ES-I3 (cell line): ENCODE data around the gene ZNF142.

Source experiments
- H3K36me3 ChIP-seq: 2 replicates; pipeline ENCODE4 v1.6.1; 2013; ENCODE audit warnings: mild to moderate bottlenecking, low read length, control low read depth, moderate library complexity; ENCODE audit not compliant: insufficient read depth
- H3K4me1 ChIP-seq: 2 replicates; pipeline ENCODE4 v1.6.1; 2013; ENCODE audit warnings: mild to moderate bottlenecking, control low read depth, low read length; ENCODE audit not compliant: insufficient read depth
- H3K9ac ChIP-seq: 2 replicates; pipeline ENCODE4 v1.6.1; 2013; ENCODE audit warnings: low read depth, mild to moderate bottlenecking, low read length, moderate library complexity
- H3K9me3 ChIP-seq: 2 replicates; pipeline ENCODE4 v1.6.1; 2013; ENCODE audit warnings: mild to moderate bottlenecking, low read length, moderate library complexity; ENCODE audit not compliant: control insufficient read depth, insufficient read depth

The ZNF142 gene

GRCh38 chr2:218671097-218671653 is 11.8 kb upstream of the ZNF142 start:
- H3K9ac ChIP-seq, result peak overlapping the region; percentile 82
- peaks cover 4% of the 10 kb centered on the region for H3K36me3 ChIP-seq
- H3K4me1 ChIP-seq, result no peaks in the 10 kb centered on the region
- no peaks in the 10 kb centered on the region for H3K9me3 ChIP-seq

GRCh38 chr2:218664653-218665052 is 5.2 kb upstream of the ZNF142 start:
- Histone ChIP-seq H3K9me3 (no peaks in the 10 kb centered on the region), H3K36me3 (peaks cover 19% of the 10 kb centered on the region), H3K4me1 (no peaks in the 10 kb centered on the region), H3K9ac (no peak overlapping the region)

- no peaks in the 10 kb centered on the region for H3K4me1 ChIP-seq
- H3K36me3 ChIP-seq, result peaks cover 19% of the 10 kb centered on the region
- H3K9me3 ChIP-seq, result no peaks in the 10 kb centered on the region
- no peak overlapping the region for H3K9ac ChIP-seq
These were observed 4.5 kb upstream of the ZNF142 start for GRCh38 chr2:218663901-218664300.

GRCh38 chr2:218662827-218663226 is 3.4 kb upstream of the ZNF142 start:
- no peaks in the 10 kb centered on the region for H3K9me3 ChIP-seq
- peaks cover 18% of the 10 kb centered on the region for H3K36me3 ChIP-seq
- no peaks in the 10 kb centered on the region for H3K4me1 ChIP-seq
- no peak overlapping the region for H3K9ac ChIP-seq

- H3K36me3 ChIP-seq, result peaks cover 14% of the 10 kb centered on the region; the same call in 1 of the 2 replicates
- H3K9ac ChIP-seq, result no peak overlapping the region
- H3K4me1 ChIP-seq, result no peaks in the 10 kb centered on the region
- H3K9me3 ChIP-seq, result no peaks in the 10 kb centered on the region
These were observed 3.0 kb upstream of the ZNF142 start for GRCh38 chr2:218662377-218662776.

GRCh38 chr2:218659988-218660358 is 550 bp upstream of the ZNF142 start:
- peaks cover 16% of the 10 kb centered on the region for H3K36me3 ChIP-seq
- no peaks in the 10 kb centered on the region for H3K4me1 ChIP-seq
- H3K9me3 ChIP-seq, result no peaks in the 10 kb centered on the region
- peak overlapping the region; percentile 84 for H3K9ac ChIP-seq

- H3K9me3 ChIP-seq, result no peaks in the 10 kb centered on the region
- peaks cover 12% of the 10 kb centered on the region; the same call in 1 of the 2 replicates for H3K36me3 ChIP-seq
- no peaks in the 10 kb centered on the region for H3K4me1 ChIP-seq
- H3K9ac ChIP-seq, result peak overlapping the region; percentile 84
These were observed 659 bp downstream of the ZNF142 start for GRCh38 chr2:218658671-218659257.

- peaks cover 9% of the 10 kb centered on the region; the same call in 1 of the 2 replicates for H3K36me3 ChIP-seq
- H3K9ac ChIP-seq, result no peak overlapping the region
- H3K9me3 ChIP-seq, result no peaks in the 10 kb centered on the region
- H3K4me1 ChIP-seq, result no peaks in the 10 kb centered on the region
These were observed 3.7 kb downstream of the ZNF142 start for GRCh38 chr2:218655751-218656150.

- H3K4me1 ChIP-seq, result no peaks in the 10 kb centered on the region
- no peak overlapping the region for H3K9ac ChIP-seq
- H3K36me3 ChIP-seq, result peaks cover 23% of the 10 kb centered on the region
- no peaks in the 10 kb centered on the region for H3K9me3 ChIP-seq
These were observed 10.7 kb downstream of the ZNF142 start for GRCh38 chr2:218648787-218649100.

GRCh38 chr2:218648088-218648786 is 11.2 kb downstream of the ZNF142 start:
- Histone ChIP-seq H3K9me3 (no peaks in the 10 kb centered on the region), H3K36me3 (peaks cover 20% of the 10 kb centered on the region), H3K4me1 (no peaks in the 10 kb centered on the region), H3K9ac (no peak overlapping the region)

- Histone ChIP-seq H3K36me3 (peaks cover 30% of the 10 kb centered on the region), H3K9me3 (no peaks in the 10 kb centered on the region), H3K4me1 (no peaks in the 10 kb centered on the region), H3K9ac (no peak overlapping the region)
These were observed 14.3 kb downstream of the ZNF142 start for GRCh38 chr2:218645126-218645525.

GRCh38 chr2:218644721-218645120 is 14.7 kb downstream of the ZNF142 start:
- H3K4me1 ChIP-seq, result no peaks in the 10 kb centered on the region
- H3K36me3 ChIP-seq, result peaks cover 30% of the 10 kb centered on the region
- H3K9ac ChIP-seq, result no peak overlapping the region
- no peaks in the 10 kb centered on the region for H3K9me3 ChIP-seq

- Histone ChIP-seq H3K9ac (no peak overlapping the region), H3K9me3 (no peaks in the 10 kb centered on the region), H3K36me3 (peaks cover 31% of the 10 kb centered on the region), H3K4me1 (no peaks in the 10 kb centered on the region)
These were observed 15.6 kb downstream of the ZNF142 start for GRCh38 chr2:218643751-218644310.

GRCh38 chr2:218642786-218643185 is 16.6 kb downstream of the ZNF142 start:
- Histone ChIP-seq H3K9me3 (no peaks in the 10 kb centered on the region), H3K4me1 (no peaks in the 10 kb centered on the region), H3K9ac (no peak overlapping the region), H3K36me3 (peaks cover 37% of the 10 kb centered on the region)

- no peak overlapping the region for H3K9ac ChIP-seq
- H3K9me3 ChIP-seq, result no peaks in the 10 kb centered on the region
- H3K4me1 ChIP-seq, result no peaks in the 10 kb centered on the region
- H3K36me3 ChIP-seq, result peaks cover 36% of the 10 kb centered on the region
These were observed 17.2 kb downstream of the ZNF142 start for GRCh38 chr2:218642121-218642656.
